Testis (tissue), 2 donors: Measurements from ENCODE around the gene KIF5C.

Experiments
- POLR2A ChIP-seq: fragments of 450-650 bp; IDR thresholded peaks from one replicate; pipeline ENCODE4 v1.6.1; 2017; ENCODE audit warnings: antibody characterized with exemption, mild to moderate bottlenecking, moderate library complexity
- TF ChIP-seq, protein P1 (sequence below), 3 experiments: fragments of 450-650 bp in 2 of 3; fragments of 200-600 bp in 1 of 3; sonication (generic) in 1 of 3; IDR thresholded peaks; one replicate each; pipeline ENCODE4 v1.5.1; 2016 to 2019; ENCODE audit warnings: antibody characterized with exemption in 3 of 3, mild to moderate bottlenecking in 2 of 3, moderate library complexity in 1 of 3

GRCh38 chr2:148933456-148933855 lies 58.4 kb downstream of the KIF5C start:
- TF ChIP-seq POLR2A, result no peak
- TF ChIP-seq, protein P1, sequence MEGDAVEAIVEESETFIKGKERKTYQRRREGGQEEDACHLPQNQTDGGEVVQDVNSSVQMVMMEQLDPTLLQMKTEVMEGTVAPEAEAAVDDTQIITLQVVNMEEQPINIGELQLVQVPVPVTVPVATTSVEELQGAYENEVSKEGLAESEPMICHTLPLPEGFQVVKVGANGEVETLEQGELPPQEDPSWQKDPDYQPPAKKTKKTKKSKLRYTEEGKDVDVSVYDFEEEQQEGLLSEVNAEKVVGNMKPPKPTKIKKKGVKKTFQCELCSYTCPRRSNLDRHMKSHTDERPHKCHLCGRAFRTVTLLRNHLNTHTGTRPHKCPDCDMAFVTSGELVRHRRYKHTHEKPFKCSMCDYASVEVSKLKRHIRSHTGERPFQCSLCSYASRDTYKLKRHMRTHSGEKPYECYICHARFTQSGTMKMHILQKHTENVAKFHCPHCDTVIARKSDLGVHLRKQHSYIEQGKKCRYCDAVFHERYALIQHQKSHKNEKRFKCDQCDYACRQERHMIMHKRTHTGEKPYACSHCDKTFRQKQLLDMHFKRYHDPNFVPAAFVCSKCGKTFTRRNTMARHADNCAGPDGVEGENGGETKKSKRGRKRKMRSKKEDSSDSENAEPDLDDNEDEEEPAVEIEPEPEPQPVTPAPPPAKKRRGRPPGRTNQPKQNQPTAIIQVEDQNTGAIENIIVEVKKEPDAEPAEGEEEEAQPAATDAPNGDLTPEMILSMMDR (IDR thresholded peaks at IDR 0.05), result no peak
